PC-3 (cell line): ENCODE results near the gene AADACL4.

Source experiments
- EZH2 ChIP-seq: fragments of 300-600 bp; sonication (generic); IDR thresholded peaks from one replicate; pipeline ENCODE4 v1.6.1; 2017; ENCODE audit warnings: antibody characterized with exemption, mild to moderate bottlenecking, low read length; ENCODE audit not compliant: unreplicated experiment
- EZH2phosphoT487 ChIP-seq: fragments of 300-600 bp; sonication (generic); IDR thresholded peaks from 2 replicates; pipeline ENCODE4 v1.6.1; 2018; ENCODE audit warnings: mild to moderate bottlenecking, antibody characterized with exemption, low read length, borderline replicate concordance
- TF ChIP-seq, protein P1 (sequence below): fragments of 300-600 bp; sonication (generic); conservative IDR thresholded peaks from 2 replicates; pipeline ENCODE4 v1.5.1; 2017; ENCODE audit warnings: antibody characterized with exemption, low read depth, mild to moderate bottlenecking, low read length

DNA sequence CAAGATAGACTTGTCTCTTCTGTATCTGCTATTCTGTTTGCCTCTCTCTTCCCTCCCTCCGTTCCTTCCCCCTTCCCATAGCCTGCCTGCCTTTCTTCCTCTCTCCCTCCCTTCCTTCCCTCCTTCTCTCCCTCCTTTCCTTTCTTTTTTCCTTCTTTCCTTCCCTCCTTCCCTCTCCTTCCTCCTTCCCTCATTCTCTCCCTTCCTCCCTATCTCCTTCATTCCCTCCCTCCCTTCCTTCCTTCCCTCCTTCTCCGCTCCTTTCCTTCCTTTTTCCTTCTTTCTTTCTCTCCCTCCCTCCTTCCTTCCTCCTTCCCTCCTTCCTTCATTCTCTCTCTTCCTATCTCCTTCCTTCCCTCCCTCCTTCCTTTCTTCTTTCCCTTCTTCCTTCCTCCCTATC, 944 bp downstream of the AADACL4 start:
- TF ChIP-seq EZH2 (no peak), EZH2phosphoT487 (no peak)
- TF ChIP-seq, protein P1, sequence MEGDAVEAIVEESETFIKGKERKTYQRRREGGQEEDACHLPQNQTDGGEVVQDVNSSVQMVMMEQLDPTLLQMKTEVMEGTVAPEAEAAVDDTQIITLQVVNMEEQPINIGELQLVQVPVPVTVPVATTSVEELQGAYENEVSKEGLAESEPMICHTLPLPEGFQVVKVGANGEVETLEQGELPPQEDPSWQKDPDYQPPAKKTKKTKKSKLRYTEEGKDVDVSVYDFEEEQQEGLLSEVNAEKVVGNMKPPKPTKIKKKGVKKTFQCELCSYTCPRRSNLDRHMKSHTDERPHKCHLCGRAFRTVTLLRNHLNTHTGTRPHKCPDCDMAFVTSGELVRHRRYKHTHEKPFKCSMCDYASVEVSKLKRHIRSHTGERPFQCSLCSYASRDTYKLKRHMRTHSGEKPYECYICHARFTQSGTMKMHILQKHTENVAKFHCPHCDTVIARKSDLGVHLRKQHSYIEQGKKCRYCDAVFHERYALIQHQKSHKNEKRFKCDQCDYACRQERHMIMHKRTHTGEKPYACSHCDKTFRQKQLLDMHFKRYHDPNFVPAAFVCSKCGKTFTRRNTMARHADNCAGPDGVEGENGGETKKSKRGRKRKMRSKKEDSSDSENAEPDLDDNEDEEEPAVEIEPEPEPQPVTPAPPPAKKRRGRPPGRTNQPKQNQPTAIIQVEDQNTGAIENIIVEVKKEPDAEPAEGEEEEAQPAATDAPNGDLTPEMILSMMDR: no peak
